GM18861 (cell line): Measurements from ENCODE around the gene CYSRT1.
"Not testable (repeated sequence)": the region's sequence is repeated elsewhere in the genome, so short reads cannot be mapped to it uniquely, and the experiment has no call there.

ENCODE experiments used
- ATAC-seq: cut with Tn5 transposase; IDR thresholded peaks from one replicate; pipeline ENCODE4 v1.9.1; 2021; ENCODE audit not compliant: unreplicated experiment

CYSRT1 gene

DNA sequence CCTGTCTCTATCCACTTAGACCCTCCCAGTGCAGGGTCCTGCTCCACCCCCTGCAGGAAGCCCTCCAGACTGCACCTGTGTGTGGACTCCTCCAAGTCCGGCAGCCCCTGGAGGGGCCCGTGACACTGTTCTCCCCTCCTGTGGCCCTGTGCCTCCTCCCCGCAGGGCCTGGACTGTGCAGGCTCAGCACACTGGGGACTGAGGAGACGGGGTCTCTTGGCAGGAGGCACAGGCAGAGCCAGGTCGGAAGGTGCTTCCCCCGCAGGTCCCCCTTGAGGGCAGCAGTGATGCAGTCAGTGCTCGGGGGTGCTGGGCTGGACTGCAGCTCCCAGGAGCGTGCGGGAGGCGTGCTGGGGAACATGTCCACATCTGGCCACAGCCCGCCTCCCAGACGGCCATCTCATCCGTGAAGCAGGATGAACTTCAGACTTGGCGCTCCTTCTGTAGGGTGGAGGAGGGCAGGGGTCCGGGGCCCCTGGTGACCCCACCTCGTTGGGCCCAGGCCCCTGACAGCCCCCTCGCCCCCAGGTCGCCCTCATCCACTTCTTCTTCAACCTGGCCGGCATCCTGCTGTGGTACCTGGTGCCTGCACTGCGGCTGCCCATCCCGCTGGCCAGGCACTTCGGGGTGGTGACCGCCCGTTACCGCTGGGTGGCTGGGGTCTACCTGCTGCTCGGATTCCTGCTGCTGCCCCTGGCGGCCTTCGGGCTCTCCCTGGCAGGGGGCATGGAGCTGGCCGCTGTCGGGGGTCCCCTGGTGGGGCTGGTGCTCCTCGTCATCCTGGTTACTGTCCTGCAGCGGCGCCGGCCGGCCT lies 10.7 kb downstream of the CYSRT1 start:
- no peak for ATAC-seq

DNA sequence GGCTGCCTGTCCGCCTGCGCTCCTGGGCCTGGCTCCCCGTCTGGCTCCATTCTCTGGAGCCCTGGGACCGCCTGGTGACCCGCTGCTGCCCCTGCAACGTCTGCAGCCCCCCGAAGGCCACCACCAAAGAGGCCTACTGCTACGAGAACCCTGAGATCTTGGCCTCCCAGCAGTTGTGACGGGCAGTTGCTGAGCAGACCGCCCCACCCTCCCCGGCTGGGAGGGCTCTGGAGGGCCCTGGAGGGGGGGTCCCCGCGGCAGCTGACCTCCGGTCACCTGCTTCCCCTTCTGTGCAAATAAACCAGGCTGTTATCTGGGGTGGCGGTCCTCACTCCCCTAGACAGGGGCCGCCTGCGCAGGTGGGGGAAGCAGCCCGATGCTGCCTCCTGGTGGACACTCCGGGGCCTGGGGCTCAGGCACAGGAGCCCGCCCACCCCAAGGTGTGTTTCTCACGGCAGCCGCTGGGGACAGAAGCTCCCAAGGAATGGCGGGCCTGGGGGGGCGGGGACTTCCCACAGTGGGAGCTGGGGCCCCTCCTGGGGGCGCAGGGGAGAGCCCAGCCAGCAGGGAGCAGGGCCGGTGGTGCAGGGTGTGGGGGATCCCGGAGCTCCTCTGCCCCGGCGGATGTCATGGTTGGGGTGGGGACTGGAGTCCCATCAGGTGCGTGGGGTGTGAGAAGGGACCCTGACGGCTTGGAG lies 11.4 kb downstream of the CYSRT1 start:
- ATAC-seq, result no peak

DNA sequence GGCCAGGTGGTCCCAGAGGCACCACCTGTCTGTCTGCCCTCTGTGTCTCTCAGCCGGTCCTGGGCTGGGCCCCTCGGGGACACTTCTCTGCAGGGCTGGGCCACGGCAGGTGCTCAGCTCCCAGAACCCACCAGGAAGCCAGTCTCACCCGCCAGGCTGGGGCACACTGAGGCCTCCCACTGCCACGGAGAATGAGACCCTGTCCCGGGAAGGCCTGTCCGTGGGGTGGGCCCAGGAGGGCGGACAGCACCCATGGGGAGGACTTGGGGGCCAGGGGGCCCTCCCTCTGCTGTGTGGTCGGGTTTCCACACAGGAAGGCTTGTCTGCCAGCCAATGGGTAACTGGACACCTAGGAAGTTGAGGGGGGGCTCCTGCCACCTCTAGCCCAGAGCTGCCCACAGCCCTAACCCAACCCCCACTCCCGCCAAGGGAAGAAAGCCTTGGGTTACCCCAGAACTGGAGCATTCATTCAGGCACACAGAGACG lies 12.0 kb downstream of the CYSRT1 start:
- no peak for ATAC-seq

DNA sequence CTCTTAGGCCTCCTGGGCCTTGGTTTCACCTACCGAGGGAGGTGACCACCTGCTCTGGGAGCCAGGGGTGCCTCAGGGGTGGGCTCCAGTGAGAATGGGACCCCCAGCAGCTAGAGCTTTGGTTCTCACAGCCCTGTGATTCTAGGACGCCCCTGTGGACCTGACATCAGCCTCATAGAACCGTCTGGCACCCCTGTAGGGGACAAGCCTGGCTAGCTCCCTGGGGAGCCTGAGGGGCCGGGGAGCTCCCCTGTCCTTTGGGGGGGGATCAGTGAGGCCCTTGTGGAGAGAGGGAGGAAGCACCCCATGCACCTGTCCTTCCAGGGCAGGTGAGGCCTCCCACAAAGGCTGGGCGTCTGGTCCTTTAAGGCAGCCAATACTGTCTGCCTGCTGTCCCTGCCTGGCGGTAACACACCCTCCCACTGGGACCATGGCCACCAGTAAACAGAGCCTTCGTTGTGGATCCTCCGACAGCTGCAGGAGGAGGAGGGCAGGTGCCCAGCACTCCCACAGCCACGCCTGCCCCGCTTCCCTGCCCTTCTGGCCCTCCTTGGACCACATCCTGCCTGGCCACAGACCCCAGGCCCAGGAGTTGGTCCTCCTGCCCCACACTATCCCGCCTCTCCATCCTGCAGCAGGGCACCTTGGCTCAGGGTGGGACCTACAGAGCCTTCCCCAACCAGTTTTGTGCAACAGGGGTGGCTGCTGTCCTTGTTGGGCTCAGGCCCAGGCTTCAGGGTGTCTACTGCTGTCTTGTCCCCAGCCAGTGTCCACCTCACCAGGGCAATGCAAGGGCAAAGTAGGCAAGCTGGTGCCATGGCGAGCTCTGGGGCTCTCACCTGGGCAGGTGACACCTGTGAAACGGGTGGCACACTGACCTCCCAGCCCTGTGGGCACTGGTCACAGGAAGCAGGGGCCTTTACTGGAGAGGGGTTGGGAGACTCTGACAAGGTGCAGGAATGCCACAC lies 13.1 kb downstream of the CYSRT1 start:
- ATAC-seq, result no peak

DNA sequence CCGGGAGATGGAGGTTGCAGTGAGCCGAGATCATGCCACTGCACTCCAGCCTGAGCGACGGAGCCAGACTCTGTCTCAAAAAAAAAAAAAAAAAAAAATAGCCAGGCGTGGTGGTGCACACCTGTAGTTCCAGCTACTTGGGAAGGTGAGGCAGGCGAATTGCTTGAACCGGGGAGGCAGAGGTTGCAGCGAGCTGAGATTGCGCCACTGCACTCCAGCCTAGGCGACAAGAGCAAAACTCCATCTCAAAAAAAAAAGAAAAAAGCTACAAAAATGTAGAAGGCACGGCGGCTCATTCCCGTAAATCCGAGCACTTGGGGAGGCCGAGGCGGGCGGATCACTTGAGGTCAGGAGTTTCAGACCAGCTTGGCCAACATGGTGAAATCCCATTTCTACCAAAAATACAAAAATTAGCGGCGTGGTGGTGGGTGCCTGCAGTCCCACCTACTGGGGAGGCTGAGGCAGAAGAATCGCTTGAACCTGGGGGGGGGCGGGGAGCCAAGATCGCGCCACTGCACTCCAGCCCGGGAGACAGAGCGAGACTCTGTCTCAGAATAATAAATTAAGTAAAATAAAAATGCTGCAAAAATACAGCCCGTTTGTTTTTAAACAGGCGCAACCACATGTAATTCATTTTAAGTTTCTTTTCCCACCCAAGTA lies 14.7 kb downstream of the CYSRT1 start:
- ATAC-seq, result not testable (repeated sequence)

DNA sequence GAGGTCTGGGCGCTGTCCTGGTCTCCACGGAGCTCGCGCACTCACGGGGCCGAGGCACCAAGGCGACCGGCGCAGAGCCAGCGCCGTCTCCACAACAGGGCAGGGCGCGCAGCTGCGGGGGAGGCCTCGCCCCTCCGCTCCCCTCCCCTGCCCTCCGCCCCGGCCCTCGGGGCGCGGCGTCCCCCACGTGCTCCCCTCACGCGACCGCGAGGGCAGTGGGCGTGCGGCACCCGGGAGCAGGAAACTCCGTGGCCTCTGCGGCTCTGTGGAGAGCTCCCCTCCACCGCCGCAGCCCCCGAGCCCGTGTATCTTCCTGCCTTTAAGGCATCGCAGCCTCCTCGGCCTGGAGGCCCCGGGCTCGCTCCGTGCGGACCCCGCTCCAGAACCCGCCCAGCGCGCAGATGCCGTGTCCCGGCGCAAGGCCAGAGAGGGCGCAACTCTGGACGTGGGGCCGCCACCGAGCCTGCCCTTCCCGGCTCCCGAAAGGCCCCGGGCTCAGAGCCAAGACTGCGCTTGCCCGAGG lies 15.4 kb downstream of the CYSRT1 start:
- ATAC-seq, result peak; percentile 12

DNA sequence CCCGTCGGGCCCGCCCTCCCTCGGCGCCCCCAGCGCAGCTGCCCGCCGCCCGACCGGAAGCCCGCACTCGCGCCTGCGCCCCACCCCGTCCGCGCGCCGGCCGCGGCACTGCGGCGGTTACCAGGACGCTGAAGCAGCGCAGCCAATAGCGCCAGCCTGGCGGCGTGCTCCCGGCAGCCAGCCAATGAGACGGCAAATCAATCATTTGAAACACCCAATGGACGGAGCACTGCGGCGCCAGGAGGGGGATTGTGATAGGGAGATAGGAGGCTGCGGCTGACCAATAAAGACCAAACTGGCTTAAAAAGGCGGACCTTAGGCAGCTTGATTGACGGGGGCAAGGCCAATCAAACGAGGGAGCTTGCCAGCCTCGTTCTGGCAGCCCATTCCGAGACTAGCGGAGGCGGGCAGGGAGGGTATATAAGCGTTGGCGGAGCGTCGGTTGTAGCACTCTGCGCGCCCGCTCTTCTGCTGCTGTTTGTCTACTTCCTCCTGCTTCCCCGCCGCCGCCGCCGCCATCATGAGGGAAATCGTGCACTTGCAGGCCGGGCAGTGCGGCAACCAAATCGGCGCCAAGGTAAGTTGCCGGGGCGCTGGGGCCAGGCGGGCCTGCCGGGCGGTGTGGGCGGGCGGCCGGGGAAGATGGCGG lies 16.0 kb downstream of the CYSRT1 start, which contains the start of gene TUBB4B:
TSS of gene TUBB4B (plus strand) at position 447 of the 649 bp plus-strand sequence. CDS start at position 521, 74 bp downstream.
- ATAC-seq, result peak; percentile 68

DNA sequence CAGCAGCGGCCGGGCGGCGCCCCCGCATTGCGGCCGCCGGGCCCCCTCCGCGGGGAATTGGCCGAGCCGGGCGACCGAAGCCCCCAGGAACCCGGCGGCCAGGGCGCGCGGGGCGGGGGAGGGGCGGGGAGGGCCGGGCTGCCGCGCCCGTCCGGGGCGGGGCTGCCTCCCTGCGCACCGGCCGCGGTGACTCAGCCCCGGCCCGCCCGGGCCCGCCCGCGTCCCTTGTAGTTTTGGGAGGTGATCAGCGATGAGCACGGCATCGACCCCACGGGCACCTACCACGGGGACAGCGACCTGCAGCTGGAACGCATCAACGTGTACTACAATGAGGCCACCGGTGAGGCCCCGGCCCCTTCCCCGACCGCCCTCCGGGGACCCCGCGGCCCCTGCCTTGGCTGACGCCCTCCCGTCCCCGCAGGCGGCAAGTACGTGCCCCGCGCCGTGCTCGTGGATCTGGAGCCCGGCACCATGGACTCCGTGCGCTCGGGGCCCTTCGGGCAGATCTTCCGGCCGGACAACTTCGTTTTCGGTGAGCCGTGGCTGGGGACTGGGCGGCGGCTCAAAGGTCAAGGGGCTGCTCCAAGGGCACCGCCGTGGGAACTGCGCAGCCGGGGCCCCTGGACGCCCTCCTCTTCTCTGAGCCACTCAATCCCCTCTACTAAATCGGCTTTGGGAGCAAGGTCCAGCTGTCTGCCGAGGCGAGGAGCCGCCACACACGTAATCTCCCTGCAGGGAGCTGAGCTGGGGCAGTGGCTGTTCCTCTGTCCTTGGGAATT lies 16.7 kb downstream of the CYSRT1 start:
- ATAC-seq, result peak; percentile 1

DNA sequence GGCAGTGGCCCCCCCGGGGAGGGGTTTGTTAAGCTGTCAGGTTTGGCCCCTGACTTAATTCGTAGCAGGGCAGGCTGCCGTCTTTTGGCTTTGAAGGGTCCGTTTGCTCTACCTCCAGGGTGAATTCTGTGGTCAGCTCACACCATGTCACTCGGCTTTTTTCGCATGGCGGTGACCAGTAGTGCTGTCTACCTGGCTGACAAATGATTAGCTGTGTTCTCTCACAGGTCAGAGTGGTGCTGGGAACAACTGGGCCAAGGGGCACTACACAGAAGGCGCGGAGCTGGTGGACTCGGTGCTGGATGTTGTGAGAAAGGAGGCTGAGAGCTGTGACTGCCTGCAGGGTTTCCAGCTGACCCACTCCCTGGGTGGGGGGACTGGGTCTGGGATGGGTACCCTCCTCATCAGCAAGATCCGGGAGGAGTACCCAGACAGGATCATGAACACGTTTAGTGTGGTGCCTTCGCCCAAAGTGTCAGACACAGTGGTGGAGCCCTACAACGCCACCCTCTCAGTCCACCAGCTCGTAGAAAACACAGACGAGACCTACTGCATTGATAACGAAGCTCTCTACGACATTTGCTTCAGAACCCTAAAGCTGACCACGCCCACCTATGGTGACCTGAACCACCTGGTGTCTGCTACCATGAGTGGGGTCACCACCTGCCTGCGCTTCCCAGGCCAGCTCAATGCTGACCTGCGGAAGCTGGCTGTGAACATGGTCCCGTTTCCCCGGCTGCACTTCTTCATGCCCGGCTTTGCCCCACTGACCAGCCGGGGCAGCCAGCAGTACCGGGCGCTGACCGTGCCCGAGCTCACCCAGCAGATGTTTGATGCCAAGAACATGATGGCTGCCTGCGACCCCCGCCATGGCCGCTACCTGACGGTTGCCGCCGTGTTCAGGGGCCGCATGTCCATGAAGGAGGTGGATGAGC lies 17.6 kb downstream of the CYSRT1 start:
- no peak for ATAC-seq

DNA sequence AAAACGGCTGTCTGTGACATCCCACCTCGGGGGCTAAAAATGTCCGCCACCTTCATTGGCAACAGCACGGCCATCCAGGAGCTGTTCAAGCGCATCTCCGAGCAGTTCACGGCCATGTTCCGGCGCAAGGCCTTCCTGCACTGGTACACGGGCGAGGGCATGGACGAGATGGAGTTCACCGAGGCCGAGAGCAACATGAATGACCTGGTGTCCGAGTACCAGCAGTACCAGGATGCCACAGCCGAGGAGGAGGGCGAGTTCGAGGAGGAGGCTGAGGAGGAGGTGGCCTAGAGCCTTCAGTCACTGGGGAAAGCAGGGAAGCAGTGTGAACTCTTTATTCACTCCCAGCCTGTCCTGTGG lies 18.3 kb downstream of the CYSRT1 start:
- ATAC-seq, result not testable (repeated sequence)

DNA sequence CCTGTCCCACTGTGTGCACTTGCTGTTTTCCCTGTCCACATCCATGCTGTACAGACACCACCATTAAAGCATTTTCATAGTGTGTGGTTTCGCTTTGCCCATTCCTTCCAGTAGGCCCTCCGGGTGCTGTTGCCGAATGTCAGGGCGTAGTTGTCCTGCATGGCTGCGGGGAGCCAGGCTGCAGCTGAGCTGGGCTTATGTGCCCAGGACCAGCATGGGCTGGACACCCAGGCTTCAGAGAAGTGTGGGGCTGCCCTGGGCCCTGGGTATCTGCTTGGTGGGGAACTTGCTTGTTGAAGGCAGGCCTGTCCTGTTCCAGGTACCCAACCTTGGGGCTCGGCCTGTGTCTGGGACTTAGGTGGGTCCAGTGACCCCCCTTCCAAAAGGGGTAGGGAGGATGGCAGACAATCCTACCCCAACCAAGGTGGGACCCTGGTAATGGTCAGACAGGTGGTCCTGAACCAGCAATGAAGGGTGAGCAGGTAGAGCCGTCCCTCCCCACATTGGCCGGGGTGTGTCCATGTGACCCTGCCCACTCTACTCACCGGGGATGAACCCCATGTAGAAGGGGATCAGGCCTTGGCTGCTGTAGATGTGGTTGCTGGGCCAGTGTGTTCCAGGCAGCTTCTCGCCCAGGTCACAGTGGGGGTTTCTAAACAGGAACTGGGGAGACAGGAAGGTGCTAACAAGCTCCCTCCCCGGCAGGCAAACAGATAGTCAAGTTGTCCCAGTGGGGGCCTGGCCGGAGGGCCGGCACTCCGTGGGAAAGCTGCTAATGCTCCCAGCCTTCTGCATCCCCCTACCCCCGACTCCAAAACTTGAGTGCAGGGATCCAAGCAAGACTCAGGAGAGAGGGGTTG lies 18.9 kb downstream of the CYSRT1 start:
- no peak for ATAC-seq

DNA sequence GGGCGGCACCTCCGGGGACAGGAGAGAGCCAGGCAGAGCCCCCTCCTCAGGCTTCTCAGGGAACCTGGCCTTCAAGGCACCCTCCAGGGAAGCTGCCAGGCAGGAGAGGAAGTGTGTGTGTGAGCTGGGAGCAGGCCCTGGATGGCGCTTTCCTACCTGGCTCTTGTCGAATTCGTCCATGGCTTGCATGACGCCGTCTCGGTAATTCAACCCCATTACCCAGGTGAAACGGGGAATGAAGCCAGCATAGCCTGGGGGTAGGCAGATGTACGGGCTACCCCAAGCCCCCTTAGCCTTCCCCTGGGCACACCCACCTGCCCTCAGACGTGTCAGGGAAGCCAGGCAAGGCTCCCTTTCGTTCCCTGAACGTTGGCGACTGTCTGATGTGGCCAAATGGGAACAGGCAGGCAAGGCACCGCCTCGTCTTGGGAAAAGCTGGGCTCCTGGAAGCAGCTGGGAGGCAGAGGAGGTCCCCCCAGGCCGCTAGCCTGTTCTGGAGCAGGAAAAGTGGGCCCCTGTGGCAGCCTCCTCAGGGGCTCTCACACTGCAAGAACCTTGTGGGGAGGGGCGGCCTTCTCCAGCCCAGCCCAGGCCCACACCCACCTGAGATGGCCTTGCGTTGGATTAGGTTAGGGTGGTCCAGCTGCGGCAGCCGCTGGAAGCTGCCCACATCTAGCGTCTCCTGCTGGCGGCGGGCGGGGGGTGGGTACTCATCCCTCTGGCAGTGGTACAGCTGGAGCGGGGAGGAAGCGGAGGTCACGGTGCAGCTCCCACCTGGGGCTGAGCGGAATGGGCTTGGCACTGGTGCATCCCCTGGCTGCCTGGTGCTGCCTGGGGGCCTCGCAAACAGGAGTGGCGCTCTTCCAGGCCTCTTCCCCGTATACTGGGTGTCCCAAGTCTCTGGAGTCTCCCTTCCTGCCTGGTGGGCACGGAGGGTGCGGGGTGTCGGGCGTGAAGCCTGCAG lies 19.8 kb downstream of the CYSRT1 start:
- ATAC-seq, result no peak

DNA sequence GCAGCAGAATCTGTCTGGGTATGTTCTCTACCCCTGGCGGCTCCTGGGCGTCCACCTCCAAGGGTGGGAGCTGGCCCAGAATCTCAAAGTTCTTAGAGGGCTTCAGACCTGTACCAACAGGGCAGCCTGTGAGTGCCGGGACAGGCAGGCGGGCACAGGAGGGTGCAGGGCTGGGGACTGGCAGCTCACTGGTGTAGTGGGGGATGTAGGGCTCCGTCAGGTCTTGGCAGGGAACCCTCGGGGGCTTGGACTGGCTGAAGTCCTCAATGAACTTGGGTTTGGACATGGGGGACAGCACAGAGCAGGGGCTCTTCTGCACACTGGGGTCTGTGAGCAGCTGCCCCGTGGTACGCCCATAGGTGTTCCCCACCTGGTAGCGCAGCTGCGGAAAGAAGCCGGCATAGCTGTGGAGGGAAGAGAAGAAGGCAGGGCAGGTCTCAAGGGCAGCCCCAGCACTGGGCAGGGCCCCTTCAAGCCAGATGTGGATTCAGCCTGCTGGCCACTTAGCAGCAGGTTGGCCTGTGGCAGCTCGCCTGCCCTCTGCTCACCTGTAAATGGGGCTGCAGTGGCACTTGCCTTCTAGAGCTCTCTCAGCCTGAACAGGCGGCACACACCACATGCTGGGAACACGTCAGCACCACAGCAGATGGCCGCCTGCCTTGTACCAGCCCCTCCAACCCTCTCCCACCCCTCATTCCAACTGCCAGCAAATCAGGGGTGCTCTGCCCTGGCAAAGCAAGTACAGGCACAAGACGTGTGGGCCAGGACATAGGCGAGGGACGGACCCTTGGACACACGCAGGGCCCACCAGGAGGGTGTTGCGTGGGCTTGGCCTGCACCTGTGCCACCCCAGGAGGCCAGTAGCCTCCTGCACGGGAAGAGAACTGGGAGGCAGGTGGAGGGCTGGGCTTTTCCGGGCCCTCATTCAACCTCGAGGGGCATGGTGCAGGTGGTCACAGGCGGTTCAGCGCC lies 20.8 kb downstream of the CYSRT1 start:
- ATAC-seq, result no peak

DNA sequence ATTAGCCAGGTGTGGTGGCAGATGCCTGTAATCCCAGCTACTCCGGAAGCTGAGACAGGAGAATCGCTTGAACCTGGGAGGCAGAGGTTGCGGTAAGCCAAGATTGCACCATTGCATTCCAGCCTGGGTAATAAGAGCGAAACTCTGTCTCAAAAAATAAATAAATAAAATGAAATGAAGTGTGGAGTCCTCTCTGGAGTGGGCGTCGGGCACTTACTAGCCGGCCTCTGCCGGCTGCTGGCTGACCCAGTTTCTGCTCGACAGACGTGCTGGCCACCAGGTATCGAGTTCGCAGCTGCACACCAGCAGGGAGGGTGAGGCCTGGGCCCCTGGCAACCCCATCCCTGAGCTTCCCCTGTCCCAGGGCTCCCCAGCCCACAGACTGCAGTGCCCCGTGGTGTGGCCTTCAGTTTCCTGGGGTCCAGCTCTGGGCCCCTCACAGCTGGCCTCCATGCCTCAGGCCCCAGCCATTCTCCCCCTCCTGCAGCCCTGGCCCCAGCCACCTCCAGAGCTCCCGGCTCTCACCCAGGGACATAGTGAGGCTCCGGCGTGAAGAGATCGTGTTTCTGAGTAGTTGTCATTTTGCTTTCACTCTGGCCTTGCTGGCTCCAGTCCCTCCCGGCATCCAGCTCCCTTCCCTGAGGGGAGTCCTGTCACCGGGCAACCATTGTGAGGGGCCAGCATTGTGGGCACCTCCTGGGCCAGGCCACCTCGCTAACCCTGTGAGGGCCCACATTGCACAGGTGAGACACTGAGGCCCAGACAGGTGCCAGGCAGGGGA lies 22.4 kb downstream of the CYSRT1 start:
- ATAC-seq, result no peak
